Peyer's patch (tissue), 4 donors: ENCODE results near the gene EHBP1.

Source experiments
- POLR2A ChIP-seq, 2 donors: fragments of 450-650 bp; IDR thresholded peaks; one replicate each; pipeline ENCODE4 v1.5.1; 2017; ENCODE audit warnings: antibody characterized with exemption in 2 of 2, mild to moderate bottlenecking in 2 of 2, moderate library complexity in 2 of 2
- TF ChIP-seq, protein P1 (sequence below), 6 experiments: fragments of 450-650 bp in 4 of 6; fragments of 200-600 bp in 2 of 6; sonication (generic) in 1 of 6; IDR thresholded peaks; one replicate each; pipeline ENCODE4 v1.5.1; 2017 to 2019; ENCODE audit warnings: antibody characterized with exemption in 6 of 6, mild to moderate bottlenecking in 3 of 6, moderate library complexity in 1 of 6

DNA sequence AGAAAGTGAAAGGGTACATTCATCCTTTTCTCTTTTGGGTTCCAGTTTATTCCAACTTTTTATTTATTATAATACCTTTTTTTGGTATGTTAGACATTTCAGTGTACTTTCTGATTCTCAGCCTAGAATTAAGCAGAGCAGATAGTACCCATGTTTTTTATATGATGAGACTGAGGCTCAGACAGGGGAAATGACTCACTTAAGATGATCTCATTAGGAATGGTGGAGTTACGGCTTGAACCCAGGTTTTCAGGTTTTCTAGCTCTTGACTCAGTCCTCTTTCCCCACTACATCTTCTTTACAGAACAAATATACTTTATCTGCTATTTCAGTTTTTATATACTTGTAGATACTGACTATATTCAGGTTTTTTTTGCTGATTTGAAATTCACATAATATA is 293.4 kb downstream of the EHBP1 start:
- no peak for TF ChIP-seq POLR2A (IDR thresholded peaks at IDR 0.05)
- TF ChIP-seq, protein P1, sequence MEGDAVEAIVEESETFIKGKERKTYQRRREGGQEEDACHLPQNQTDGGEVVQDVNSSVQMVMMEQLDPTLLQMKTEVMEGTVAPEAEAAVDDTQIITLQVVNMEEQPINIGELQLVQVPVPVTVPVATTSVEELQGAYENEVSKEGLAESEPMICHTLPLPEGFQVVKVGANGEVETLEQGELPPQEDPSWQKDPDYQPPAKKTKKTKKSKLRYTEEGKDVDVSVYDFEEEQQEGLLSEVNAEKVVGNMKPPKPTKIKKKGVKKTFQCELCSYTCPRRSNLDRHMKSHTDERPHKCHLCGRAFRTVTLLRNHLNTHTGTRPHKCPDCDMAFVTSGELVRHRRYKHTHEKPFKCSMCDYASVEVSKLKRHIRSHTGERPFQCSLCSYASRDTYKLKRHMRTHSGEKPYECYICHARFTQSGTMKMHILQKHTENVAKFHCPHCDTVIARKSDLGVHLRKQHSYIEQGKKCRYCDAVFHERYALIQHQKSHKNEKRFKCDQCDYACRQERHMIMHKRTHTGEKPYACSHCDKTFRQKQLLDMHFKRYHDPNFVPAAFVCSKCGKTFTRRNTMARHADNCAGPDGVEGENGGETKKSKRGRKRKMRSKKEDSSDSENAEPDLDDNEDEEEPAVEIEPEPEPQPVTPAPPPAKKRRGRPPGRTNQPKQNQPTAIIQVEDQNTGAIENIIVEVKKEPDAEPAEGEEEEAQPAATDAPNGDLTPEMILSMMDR (IDR thresholded peaks at IDR 0.05) = no peak
